HL-60 (cell line): ENCODE data around the gene RAD9A.
A peak's percentile ranks its signal among the peaks of the same experiment; 100 is the strongest.

Experiments used
- DNase-seq, 2 experiments: peaks; one replicate each; pipeline ENCODE4 v3.0.0-alpha.2; 2010 to 2020; ENCODE audit warnings: low read depth in 1 of 2, low spot score in 1 of 2
- H3K27ac ChIP-seq: fragments of 250-450 bp; sonication (Bioruptor Pico); replicated peaks from 2 replicates; pipeline ENCODE4 v1.5.1; 2020; ENCODE audit warnings: mild to moderate bottlenecking, moderate library complexity
- H3K27me3 ChIP-seq: fragments of 250-450 bp; sonication (Bioruptor Pico); 2 replicates; pipeline ENCODE4 v1.5.1; 2021; ENCODE audit warnings: mild to moderate bottlenecking, moderate library complexity; ENCODE audit not compliant: insufficient read depth, poor library complexity, severe bottlenecking
- H3K4me3 ChIP-seq: replicated peaks from 2 replicates; pipeline ENCODE4 v1.5.1; 2011; ENCODE audit warnings: mild to moderate bottlenecking, control low read depth, low read length; ENCODE audit not compliant: insufficient read depth
- CTCF ChIP-seq: IDR thresholded peaks from one replicate; pipeline ENCODE4 v1.5.1; 2011; ENCODE audit warnings: low read length, control low read depth, inconsistent platforms; ENCODE audit not compliant: insufficient read depth
- GABPA ChIP-seq: IDR thresholded peaks from 2 replicates; pipeline ENCODE4 v1.6.1; 2012; ENCODE audit warnings: low read depth
- POLR2AphosphoS5 ChIP-seq: IDR thresholded peaks from 2 replicates; pipeline ENCODE4 v1.6.1; 2012; ENCODE audit warnings: low read depth
- REST ChIP-seq: IDR thresholded peaks from 2 replicates; pipeline ENCODE4 v1.6.1; 2012; ENCODE audit warnings: low read depth; ENCODE audit not compliant: insufficient replicate concordance
- SPI1 ChIP-seq: IDR thresholded peaks from 2 replicates; pipeline ENCODE4 v1.6.1; 2012; ENCODE audit warnings: low read depth, mild to moderate bottlenecking, borderline replicate concordance

RAD9A gene

GRCh38 chr11:67352546-67353316 lies 39.1 kb upstream of the RAD9A start:
- H3K27ac ChIP-seq, result peak overlapping the region; percentile 95
- H3K27me3 ChIP-seq, result no peaks in the 10 kb centered on the region
- peak overlapping the region; percentile 62 for H3K4me3 ChIP-seq
- DNase-seq, result peak; percentile 66 to 78
- TF ChIP-seq SPI1 (peak; percentile 3; the same call in 1 of the 2 replicates), POLR2AphosphoS5 (peak; percentile 46; the same call in 1 of the 2 replicates), REST (no peak), GABPA (no peak)

- Histone ChIP-seq H3K4me3 (peak within 1 kb of the TSS; percentile 62), H3K27ac (peak within 1 kb of the TSS; percentile 95), H3K27me3 (no peaks in the 10 kb centered on the region)
- peak; percentile 95 to 99 for DNase-seq
- TF ChIP-seq CTCF (no peak), GABPA (no peak), SPI1 (peak; percentile 88), POLR2AphosphoS5 (peak; percentile 83), REST (peak; percentile 20)
These were observed 38.3 kb upstream of the RAD9A start, which contains the start of gene POLD4 for GRCh38 chr11:67353317-67354074. Gene POLD4 (minus strand): TSS chr11:67353546. CDS start chr11:67353399, 147 bp downstream.

GRCh38 chr11:67354075-67355022 lies 37.4 kb upstream of the RAD9A start:
- peak overlapping the region; percentile 95 for H3K27ac ChIP-seq
- H3K27me3 ChIP-seq, result no peaks in the 10 kb centered on the region
- peak overlapping the region; percentile 34 for H3K4me3 ChIP-seq
- TF ChIP-seq GABPA (no peak), REST (no peak), POLR2AphosphoS5 (no peak), CTCF (no peak), SPI1 (no peak)
- peak; percentile 17 to 85 for DNase-seq
